ENCODE results near the gene TNFAIP8L3.

TNFAIP8L3 gene

GRCh38 chr15:51023499-51023898 is 71.2 kb downstream of the TNFAIP8L3 start:
- WGBS, 2 donors (ENCODE audit: extremely low coverage in 2 of 2, insufficient read length in 2 of 2, insufficient replicate concordance in 1 of 2), result no CpG with 5 or more reads among the region's 1 CpG

GRCh38 chr15:51022206-51022605 is 72.5 kb downstream of the TNFAIP8L3 start:
- Histone ChIP-seq H3K27me3 (ENCODE audit: control insufficient read depth in 3 of 3, insufficient read depth in 3 of 3, low read depth in 1 of 3, low read length in 3 of 3) (no peaks in the 10 kb centered on the region), H3K79me1 (ENCODE audit: low read depth, low read length) (no peaks in the 10 kb centered on the region), H3K9me3 (replicated peaks in 1 of 2; ENCODE audit: control insufficient read depth in 2 of 2, insufficient read depth in 1 of 2, low read depth in 1 of 2, low read length in 2 of 2) (no peaks in the 10 kb centered on the region), H3K9ac (ENCODE audit: low read depth, low read length, poor library complexity) (no peak overlapping the region), H2BK15ac (ENCODE audit: low read length) (no peak overlapping the region), H2BK12ac (ENCODE audit: low read length) (no peak overlapping the region), H2AFZ (ENCODE audit: low read length) (no peak overlapping the region), H3K27ac (replicated peaks; ENCODE audit: low read length) (no peak overlapping the region), H3K23ac (ENCODE audit: low read depth, low read length, poor library complexity) (no peak overlapping the region), H3K4me1 (ENCODE audit: control insufficient read depth in 2 of 2, insufficient read depth in 1 of 2, low read depth in 1 of 2, low read length in 2 of 2) (no peaks in the 10 kb centered on the region), H3K18ac (ENCODE audit: low read length) (no peak overlapping the region), H2BK120ac (ENCODE audit: low read depth, low read length) (no peak overlapping the region), H4K8ac (ENCODE audit: low read depth, low read length) (no peak overlapping the region), H3K4ac (ENCODE audit: low read length) (no peak overlapping the region), H2BK5ac (ENCODE audit: low read length) (no peak overlapping the region), H3K14ac (ENCODE audit: low read length) (no peak overlapping the region), H4K91ac (ENCODE audit: low read depth, low read length, poor library complexity) (no peak overlapping the region), H3K36me3 (replicated peaks in 1 of 2; ENCODE audit: control insufficient read depth in 2 of 2, insufficient read depth in 2 of 2, low read length in 2 of 2) (no peaks in the 10 kb centered on the region), H2AK5ac (ENCODE audit: low read depth, low read length) (no peak overlapping the region), H3K4me2 (ENCODE audit: insufficient read depth, low read length, poor library complexity, severe bottlenecking) (no peak overlapping the region), H3K4me3 (ENCODE audit: low read length in 2 of 2) (no peak overlapping the region)
- no peak for DNase-seq (ENCODE audit: low spot score)

More at GRCh38 chr15:51023499-51023898, 71.2 kb downstream of the TNFAIP8L3 start:
- Histone ChIP-seq H2BK12ac (ENCODE audit: low read length) (peak overlapping the region; percentile 58), H2AK5ac (ENCODE audit: low read depth, low read length) (no peak overlapping the region), H3K4me3 (ENCODE audit: low read length in 2 of 2) (no peak overlapping the region), H3K36me3 (replicated peaks in 1 of 2; ENCODE audit: control insufficient read depth in 2 of 2, insufficient read depth in 2 of 2, low read length in 2 of 2) (no peaks in the 10 kb centered on the region), H2BK120ac (ENCODE audit: low read depth, low read length) (no peak overlapping the region), H2BK15ac (ENCODE audit: low read length) (no peak overlapping the region), H3K18ac (ENCODE audit: low read length) (peak overlapping the region; percentile 85), H3K9ac (ENCODE audit: low read depth, low read length, poor library complexity) (no peak overlapping the region), H2BK5ac (ENCODE audit: low read length) (no peak overlapping the region), H3K9me3 (replicated peaks in 1 of 2; ENCODE audit: control insufficient read depth in 2 of 2, insufficient read depth in 1 of 2, low read depth in 1 of 2, low read length in 2 of 2) (peaks cover 0 to 5% of the 10 kb centered on the region in 2 donors), H3K14ac (ENCODE audit: low read length) (no peak overlapping the region), H3K4me2 (ENCODE audit: insufficient read depth, low read length, poor library complexity, severe bottlenecking) (no peak overlapping the region), H3K4ac (ENCODE audit: low read length) (no peak overlapping the region), H3K27ac (replicated peaks; ENCODE audit: low read length) (no peak overlapping the region), H3K27me3 (ENCODE audit: control insufficient read depth in 3 of 3, insufficient read depth in 3 of 3, low read depth in 1 of 3, low read length in 3 of 3) (no peaks in the 10 kb centered on the region), H3K23ac (ENCODE audit: low read depth, low read length, poor library complexity) (peak overlapping the region; percentile 6), H4K91ac (ENCODE audit: low read depth, low read length, poor library complexity) (no peak overlapping the region), H2AFZ (ENCODE audit: low read length) (no peak overlapping the region), H3K4me1 (ENCODE audit: control insufficient read depth in 2 of 2, insufficient read depth in 1 of 2, low read depth in 1 of 2, low read length in 2 of 2) (no peaks in the 10 kb centered on the region), H3K79me1 (ENCODE audit: low read depth, low read length) (no peaks in the 10 kb centered on the region), H4K8ac (ENCODE audit: low read depth, low read length) (no peak overlapping the region)
- DNase-seq (ENCODE audit: low spot score), result no peak

- Histone ChIP-seq H2BK15ac (ENCODE audit: low read length) (no peak overlapping the region), H2BK120ac (ENCODE audit: low read depth, low read length) (no peak overlapping the region)
- WGBS, 2 donors (ENCODE audit: extremely low coverage in 2 of 2, insufficient read length in 2 of 2, insufficient replicate concordance in 1 of 2), result no CpG with 5 or more reads among the region's 1 CpG
Measured at GRCh38 chr15:51016615-51017014, 78.1 kb downstream of the TNFAIP8L3 start.

DNA sequence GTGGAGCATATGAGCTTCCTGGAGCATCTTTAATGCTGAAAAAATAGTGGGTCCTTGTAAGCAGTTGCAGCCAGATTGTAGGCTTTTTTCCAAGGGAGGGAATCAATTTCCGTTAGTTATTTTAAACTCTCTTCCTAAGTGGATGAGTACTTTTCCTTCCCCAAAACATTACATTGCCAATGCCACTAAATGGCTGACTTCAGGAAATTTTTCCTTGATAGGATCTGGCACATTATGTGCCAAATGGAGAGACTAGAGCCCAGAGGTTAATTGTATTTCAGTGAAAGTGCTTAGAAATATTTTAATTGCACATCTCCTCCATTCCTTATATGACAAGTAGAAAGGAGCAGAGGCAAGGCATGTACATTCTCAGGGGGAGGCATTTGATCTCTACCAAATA is 83.5 kb downstream of the TNFAIP8L3 start:
- Histone ChIP-seq H3K36me3 (replicated peaks in 1 of 2; ENCODE audit: control insufficient read depth in 2 of 2, insufficient read depth in 2 of 2, low read length in 2 of 2) (peaks cover 0 to 2% of the 10 kb centered on the region in 2 donors), H2AK5ac (ENCODE audit: low read depth, low read length) (no peak overlapping the region), H3K4me1 (ENCODE audit: control insufficient read depth in 2 of 2, insufficient read depth in 1 of 2, low read depth in 1 of 2, low read length in 2 of 2) (no peaks in the 10 kb centered on the region), H3K4me2 (ENCODE audit: insufficient read depth, low read length, poor library complexity, severe bottlenecking) (no peak overlapping the region), H3K9ac (ENCODE audit: low read depth, low read length, poor library complexity) (no peak overlapping the region), H3K79me1 (ENCODE audit: low read depth, low read length) (no peaks in the 10 kb centered on the region), H3K27me3 (ENCODE audit: control insufficient read depth in 3 of 3, insufficient read depth in 3 of 3, low read depth in 1 of 3, low read length in 3 of 3) (no peaks in the 10 kb centered on the region), H4K91ac (ENCODE audit: low read depth, low read length, poor library complexity) (no peak overlapping the region), H3K27ac (replicated peaks; ENCODE audit: low read length) (no peak overlapping the region), H3K18ac (ENCODE audit: low read length) (no peak overlapping the region), H3K9me3 (replicated peaks in 1 of 2; ENCODE audit: control insufficient read depth in 2 of 2, insufficient read depth in 1 of 2, low read depth in 1 of 2, low read length in 2 of 2) (peaks cover 1 to 5% of the 10 kb centered on the region in 2 donors), H2BK120ac (ENCODE audit: low read depth, low read length) (no peak overlapping the region), H3K14ac (ENCODE audit: low read length) (no peak overlapping the region), H2BK15ac (ENCODE audit: low read length) (no peak overlapping the region), H3K23ac (ENCODE audit: low read depth, low read length, poor library complexity) (no peak overlapping the region), H2BK12ac (ENCODE audit: low read length) (no peak overlapping the region), H3K4me3 (ENCODE audit: low read length in 2 of 2) (no peak overlapping the region), H4K8ac (ENCODE audit: low read depth, low read length) (no peak overlapping the region), H3K4ac (ENCODE audit: low read length) (no peak overlapping the region), H2BK5ac (ENCODE audit: low read length) (no peak overlapping the region), H2AFZ (ENCODE audit: low read length) (no peak overlapping the region)
- DNase-seq (ENCODE audit: low spot score), result no peak
- no CpG with 5 or more reads among the region's 1 CpG for WGBS, 2 donors (ENCODE audit: extremely low coverage in 2 of 2, insufficient read length in 2 of 2, insufficient replicate concordance in 1 of 2)

More at GRCh38 chr15:51016615-51017014, 78.1 kb downstream of the TNFAIP8L3 start:
- Histone ChIP-seq H4K8ac (ENCODE audit: low read depth, low read length) (no peak overlapping the region), H3K14ac (ENCODE audit: low read length) (no peak overlapping the region), H3K27me3 (ENCODE audit: control insufficient read depth in 3 of 3, insufficient read depth in 3 of 3, low read depth in 1 of 3, low read length in 3 of 3) (no peaks in the 10 kb centered on the region), H3K27ac (replicated peaks; ENCODE audit: low read length) (no peak overlapping the region), H3K4ac (ENCODE audit: low read length) (no peak overlapping the region), H3K36me3 (replicated peaks in 1 of 2; ENCODE audit: control insufficient read depth in 2 of 2, insufficient read depth in 2 of 2, low read length in 2 of 2) (no peaks in the 10 kb centered on the region), H3K9ac (ENCODE audit: low read depth, low read length, poor library complexity) (no peak overlapping the region), H3K4me2 (ENCODE audit: insufficient read depth, low read length, poor library complexity, severe bottlenecking) (no peak overlapping the region), H3K4me3 (ENCODE audit: low read length in 2 of 2) (no peak overlapping the region), H3K23ac (ENCODE audit: low read depth, low read length, poor library complexity) (no peak overlapping the region), H2AFZ (ENCODE audit: low read length) (no peak overlapping the region), H2BK5ac (ENCODE audit: low read length) (no peak overlapping the region), H4K91ac (ENCODE audit: low read depth, low read length, poor library complexity) (no peak overlapping the region), H2AK5ac (ENCODE audit: low read depth, low read length) (no peak overlapping the region), H3K79me1 (ENCODE audit: low read depth, low read length) (no peaks in the 10 kb centered on the region), H3K9me3 (replicated peaks in 1 of 2; ENCODE audit: control insufficient read depth in 2 of 2, insufficient read depth in 1 of 2, low read depth in 1 of 2, low read length in 2 of 2) (no peaks in the 10 kb centered on the region), H3K4me1 (ENCODE audit: control insufficient read depth in 2 of 2, insufficient read depth in 1 of 2, low read depth in 1 of 2, low read length in 2 of 2) (no peaks in the 10 kb centered on the region), H3K18ac (ENCODE audit: low read length) (no peak overlapping the region), H2BK12ac (ENCODE audit: low read length) (no peak overlapping the region)
- DNase-seq (ENCODE audit: low spot score), result no peak

All from neuronal stem cell (in vitro differentiated cells).